DLD1 (cell line): ENCODE data around the gene EEF2K.

ENCODE experiments used
- in situ Hi-C: cut with HindIII; loops from 2 replicates; pipeline ENCODE4 v1.10.0; 2017; ENCODE audit warnings: low sequenced_read_pairs

EEF2K gene

GRCh38 chr16:22235839-22236745 lies 30.0 kb downstream of the EEF2K start:
- in situ Hi-C loops = no loop called here

DNA sequence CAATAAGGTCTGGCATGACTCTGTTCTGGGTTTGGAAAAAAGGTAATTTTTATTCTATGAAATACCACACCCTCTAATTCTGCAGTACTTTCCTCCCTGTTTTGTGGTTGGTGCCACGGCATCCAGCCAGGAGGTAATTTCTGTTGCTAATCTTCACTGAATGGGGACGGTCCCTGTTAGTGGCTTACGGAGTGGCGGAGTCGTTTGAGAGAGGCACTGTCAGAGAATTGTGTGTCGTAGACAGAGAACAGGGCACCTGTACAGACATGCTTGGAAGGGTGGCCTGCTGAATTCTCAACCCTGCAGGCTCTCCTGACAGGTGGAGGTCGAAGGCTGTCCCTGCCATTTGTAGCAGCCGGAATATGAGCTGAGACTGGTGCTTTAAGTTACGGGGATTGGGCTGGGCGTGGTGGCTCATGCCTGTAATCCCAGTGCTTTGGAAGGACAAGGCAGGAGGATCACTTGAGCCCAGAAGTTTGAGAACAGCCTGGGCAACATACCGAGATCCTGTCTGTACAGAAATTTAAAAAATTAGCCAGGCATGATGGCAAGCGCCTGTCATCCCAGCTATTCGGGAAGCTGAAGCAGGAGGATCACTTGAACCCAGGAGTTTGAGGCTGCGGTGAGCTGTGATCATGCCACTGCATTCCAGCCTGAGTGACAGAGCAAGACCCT lies 33.2 kb downstream of the EEF2K start:
- in situ Hi-C loops = no loop called here

DNA sequence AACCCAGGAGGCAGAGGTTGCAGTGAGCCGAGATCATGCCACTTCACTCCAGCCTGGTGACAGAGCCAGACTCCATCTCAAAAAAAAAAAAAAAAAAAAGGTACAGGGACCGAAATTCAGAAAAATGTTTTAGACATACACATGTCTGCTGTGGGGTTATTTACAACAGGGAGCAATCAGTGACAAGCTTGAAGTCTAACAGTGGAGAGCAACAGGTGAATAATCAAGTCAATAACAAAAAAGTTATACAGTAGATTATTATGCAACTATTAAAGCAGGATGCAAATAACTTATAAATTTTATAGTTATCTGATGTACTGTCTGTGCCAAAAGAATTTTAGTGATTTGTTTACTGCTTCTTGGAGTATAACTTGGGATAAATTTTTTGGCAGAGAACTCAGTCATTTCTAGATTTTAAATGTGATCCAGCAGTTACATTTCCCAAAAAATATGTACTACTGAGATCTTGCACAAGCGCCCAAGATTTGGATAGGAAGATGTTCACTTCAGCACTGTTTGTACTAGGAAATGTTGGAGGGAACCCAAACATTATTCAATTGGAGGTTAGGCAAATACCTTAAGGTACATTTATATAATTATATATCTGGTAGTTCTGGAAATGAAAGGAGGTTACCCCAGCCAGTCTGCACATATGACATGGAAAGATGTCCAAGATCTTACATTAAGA lies 34.1 kb downstream of the EEF2K start:
- in situ Hi-C loops = no loop called here

GRCh38 chr16:22250522-22250921 lies 44.4 kb downstream of the EEF2K start:
- in situ Hi-C loops = no loop called here

DNA sequence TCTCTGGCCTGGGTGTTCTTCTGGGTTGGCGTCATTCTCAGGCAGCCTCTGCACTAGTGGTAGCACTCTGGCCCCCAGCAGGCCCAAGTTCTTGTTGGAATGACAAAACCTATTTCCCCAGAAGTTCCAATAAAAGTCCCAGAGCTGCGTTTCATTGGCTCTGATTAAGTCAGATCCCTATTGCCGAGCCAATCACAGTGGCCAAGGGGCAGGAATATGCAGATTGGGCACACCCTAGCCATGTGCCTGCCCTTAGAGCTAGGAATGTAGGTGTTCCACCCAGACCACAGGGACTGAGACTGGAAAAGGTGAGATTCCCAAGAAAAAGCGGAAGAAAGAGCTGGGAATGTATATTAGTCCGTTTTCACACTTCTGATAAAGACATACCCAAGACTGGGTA lies 46.2 kb downstream of the EEF2K start:
- in situ Hi-C loops = no loop called here

DNA sequence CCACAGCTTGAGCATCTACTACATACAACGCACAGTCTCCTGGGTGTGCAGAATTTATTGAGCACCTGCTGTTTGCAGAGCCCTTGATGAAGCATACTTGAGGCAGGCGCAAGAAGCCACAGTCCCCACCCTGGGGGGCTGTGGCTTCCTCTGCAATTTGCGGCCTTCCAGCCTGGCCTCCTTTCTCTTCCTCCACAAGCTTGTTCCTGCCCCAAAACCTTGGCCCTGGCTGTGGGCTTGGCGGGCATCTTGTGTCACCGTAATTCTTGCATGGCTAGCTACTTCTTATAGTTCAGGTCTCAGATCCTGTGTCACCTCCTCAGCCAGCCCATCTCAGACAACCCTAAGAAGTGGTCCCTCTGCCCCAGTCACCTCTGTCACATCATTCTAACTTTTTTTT lies 47.2 kb downstream of the EEF2K start:
- in situ Hi-C loops = no loop called here

DNA sequence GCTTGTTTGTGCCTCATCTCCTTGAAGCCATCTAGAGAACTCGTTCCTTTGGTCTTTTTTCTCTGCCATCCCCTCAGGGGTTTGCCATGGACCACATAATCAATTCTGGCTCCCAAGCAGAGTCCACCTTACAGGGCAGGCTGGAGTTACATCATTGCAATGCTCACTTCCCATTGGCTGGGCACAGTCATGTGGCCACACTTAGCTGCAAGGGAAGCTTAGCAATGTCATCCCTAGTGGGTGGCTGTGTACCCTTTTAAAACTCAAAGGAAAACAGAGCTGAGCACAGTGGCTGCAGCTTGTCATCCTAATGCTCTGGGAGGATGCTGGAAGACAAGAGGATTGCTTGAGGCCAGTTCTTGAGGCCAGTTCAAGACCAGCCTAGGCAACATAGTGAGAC lies 49.3 kb downstream of the EEF2K start:
- in situ Hi-C loops = no loop called here

DNA sequence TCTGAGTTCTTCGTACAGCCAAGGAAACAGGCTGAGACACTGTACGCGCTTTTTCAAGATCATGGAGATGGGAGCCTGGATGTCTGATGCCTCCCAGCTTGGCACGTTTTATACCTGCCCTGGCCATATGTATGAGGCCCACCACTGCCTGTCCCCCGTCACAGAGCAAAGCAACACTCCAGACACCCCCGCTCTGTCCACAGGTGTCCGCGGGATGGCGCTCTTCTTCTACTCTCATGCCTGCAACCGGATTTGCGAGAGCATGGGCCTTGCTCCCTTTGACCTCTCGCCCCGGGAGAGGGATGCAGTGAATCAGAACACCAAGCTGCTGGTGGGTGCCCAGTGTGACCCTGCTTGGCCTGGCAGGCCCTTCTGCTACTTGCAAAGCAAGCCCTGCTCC lies 51.4 kb downstream of the EEF2K start:
- in situ Hi-C loops = no loop called here

- in situ Hi-C loops = loop anchor here (5.0 kb wide), 1 partner anchor 43 kb away; no protein-coding TSS in a partner anchor
Observed at GRCh38 chr16:22260490-22260889, 54.4 kb downstream of the EEF2K start.

DNA sequence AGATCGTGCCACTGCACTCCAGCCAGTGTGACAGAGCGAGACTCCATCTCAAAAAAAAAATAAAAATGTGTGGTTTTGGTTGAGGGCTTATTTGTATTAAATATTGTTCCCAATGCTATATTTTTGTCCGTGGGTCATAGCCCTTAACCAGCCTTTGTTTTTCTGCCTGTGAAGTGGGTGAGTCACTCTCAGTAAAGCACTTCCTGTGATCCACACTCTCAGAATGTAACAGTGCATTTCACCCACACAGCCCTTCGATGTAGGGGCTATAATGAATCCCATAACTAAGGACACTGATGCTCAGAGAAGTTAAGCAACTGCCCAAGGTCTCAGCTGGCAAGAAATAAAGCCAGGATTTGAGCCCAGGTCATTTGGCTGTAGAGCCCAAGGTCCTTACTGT lies 56.4 kb downstream of the EEF2K start:
- in situ Hi-C loops = loop anchor here (5.0 kb wide), 1 partner anchor 45 kb away; no protein-coding TSS in a partner anchor

- in situ Hi-C loops = loop anchor here (5.0 kb wide), 1 partner anchor 47 kb away; no protein-coding TSS in a partner anchor
Observed at GRCh38 chr16:22264786-22265185, 58.7 kb downstream of the EEF2K start.

DNA sequence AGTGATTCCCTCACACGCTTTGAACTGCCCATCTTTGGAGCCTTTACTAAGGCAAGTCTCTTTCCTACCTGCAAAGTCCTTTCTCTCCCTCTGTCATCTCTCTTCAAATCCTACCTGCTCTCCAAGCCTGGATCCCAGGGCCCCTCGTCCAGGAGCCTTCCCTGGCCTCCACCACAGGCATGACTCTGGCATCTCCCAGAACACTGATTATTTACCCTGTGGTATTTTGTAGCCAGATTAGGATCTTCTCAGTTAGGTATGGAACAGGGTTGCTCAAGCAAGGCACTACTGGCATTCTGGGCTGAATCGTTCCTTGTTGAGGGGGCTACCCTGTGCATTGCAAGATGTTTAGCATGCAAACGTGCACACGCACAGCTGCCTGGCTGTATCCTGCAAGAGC lies 59.3 kb downstream of the EEF2K start:
- in situ Hi-C loops = no loop called here

DNA sequence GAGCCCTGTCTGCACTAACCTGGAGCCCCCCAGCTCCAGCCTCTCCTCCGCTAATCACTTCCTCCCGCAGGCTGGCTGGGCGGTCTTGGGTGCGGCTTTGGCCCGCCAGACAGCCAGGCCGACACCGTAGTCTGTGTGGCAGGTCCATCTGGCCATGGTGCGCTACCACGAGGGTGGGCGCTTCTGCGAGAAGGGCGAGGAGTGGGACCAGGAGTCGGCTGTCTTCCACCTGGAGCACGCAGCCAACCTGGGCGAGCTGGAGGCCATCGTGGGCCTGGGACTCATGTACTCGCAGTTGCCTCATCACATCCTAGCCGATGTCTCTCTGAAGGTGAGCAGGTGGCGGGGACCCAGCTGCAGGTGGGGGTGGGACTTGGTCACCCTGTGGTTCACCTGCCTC lies 60.5 kb downstream of the EEF2K start:
- in situ Hi-C loops = no loop called here

DNA sequence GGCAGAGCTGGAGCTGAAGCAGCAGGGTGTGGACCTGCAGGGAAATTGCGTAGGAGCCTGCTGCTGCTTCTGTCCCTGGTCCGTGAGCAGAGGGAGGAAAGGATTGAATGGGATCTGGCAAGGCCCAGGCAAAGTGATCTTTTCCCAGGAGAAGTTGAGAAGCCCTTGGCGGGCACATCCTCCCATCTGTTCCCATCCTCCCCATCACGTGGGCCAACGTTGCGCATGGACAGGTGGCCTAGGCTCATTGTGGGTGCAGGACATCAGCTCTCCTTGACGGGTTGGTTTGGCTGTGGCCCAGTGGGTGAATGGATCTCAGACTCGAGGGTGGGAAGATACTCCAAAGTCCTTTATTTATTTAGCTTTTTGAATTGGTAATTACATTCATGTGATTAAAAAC lies 61.7 kb downstream of the EEF2K start:
- in situ Hi-C loops = no loop called here

- in situ Hi-C loops = no loop called here
Observed at GRCh38 chr16:22270525-22270924, 64.4 kb downstream of the EEF2K start.

DNA sequence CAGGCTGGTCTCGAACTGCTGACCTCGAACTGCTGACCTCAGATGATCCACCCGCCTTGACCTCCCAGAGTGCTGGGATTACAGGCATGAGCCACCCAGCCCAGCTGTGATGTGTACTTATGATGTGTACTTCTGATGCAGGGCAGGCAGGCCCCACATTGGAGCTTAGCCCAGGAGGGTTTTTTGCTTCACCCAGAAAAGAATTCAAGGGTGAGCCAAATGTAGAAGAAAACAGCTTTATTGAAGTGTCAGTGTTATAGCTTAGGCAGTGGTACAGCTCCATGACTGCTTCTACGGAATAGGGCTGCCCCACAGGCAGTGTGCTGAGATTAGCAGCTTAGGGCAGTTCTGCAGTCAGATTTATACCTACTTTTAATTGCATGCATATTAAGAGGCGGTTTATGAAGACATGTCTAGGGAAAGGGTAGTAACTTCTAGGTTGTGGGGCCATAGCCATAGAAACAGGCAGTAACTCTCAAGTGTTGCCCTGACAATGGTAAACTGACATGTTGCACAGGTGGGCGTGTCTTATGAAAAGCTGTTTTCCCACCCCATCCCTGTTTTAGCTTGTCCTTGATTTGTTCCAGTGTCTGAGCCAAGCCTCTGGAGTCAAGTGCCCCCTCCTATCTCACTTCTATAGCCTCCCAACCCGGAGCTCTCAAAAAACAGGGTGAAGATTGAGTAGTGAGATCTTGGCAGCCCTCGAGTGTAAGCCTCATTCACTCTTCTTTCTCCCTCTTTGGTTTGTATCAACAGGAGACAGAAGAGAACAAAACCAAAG lies 67.0 kb downstream of the EEF2K start:
- in situ Hi-C loops = no loop called here

DNA sequence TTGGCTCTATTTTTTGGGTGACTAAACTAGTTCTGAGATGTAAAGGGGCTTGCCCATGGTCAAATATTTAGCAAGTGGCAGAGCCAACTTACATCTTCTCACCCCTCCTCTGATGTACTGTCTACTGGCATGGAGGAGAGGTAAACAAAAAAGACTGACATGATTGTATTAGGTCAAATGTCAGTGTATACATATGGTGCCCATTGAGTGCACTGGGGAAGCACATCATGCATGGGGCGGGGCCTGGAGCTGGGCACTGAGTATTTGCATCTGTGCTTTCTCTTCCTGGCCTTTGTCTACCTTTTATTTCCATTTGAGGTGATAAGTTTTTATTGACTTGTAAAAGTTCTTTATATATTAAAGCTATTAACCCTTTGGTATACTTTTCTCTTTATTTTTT lies 68.8 kb downstream of the EEF2K start:
- in situ Hi-C loops = no loop called here

- in situ Hi-C loops = no loop called here
Observed at GRCh38 chr16:22278441-22279230, 72.6 kb downstream of the EEF2K start.

DNA sequence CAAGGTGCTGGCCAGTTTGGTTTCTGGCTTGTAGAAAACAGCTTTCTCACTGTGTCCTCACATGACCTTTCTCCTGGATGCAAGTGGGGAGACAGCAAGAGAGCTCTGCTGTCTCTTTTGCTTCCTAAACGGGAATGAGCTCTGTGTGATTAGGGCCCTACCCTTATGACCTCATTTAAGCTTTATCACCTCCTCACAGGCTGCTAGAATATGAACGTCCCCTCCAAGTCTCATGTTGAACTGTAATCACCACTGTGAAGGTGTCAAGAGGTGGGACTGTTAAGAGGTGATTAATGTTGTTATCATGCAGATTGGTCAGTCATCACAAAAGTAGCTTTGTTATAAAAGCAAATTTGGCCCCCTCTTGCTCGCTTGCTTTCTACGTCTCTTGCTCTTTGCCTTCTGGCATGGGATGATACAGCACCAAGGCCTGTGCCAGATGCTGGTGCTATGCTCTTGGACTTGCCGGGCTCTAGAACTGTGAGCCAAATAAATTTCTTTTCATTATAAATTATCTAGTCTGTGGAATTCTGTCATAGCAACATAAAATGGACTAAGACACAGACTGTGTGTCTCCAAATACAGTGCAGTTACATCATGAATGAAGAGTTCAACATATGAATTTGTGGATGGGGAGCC lies 76.3 kb downstream of the EEF2K start:
- in situ Hi-C loops = no loop called here

DNA sequence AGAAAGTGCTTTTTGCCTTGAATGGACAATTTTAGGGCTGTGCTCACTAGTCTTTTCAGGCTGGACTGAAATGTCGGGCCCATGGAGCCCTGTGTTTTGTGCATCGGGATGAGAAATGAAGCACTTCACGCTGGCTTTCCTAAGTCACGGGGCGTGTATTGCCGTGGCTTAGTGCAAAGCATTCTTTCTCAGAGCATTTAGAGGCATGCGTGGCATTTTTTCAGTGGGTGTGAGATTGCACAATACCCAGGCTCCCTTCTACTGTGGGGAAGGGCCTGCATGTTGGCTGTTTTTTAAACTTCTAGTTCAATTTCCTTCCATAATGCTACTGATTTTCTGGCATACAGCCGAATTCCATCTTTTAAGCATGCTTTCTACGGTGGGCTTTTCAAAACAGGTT lies 78.6 kb downstream of the EEF2K start:
- in situ Hi-C loops = no loop called here
